Smooth muscle cell (in vitro differentiated cells): ENCODE measurements around the gene TUBB. TPM values are rescaled to one million over a fixed set of nuclear protein-coding genes. Genes with fewer than 3 reads are reported as not detected.
A peak's percentile ranks its signal among the peaks of the same experiment; 100 is the strongest.

Experiments
- DNase-seq: peaks from one replicate; lab custom pipeline; 2025; ENCODE audit not compliant: unreplicated experiment; lab: John Stamatoyannopoulos, UW
- H2AFZ ChIP-seq: fragments of 200-600 bp; sonication (generic); 2 replicates; pipeline ENCODE4 v1.6.0; 2016; ENCODE audit warnings: antibody characterized with exemption, low read depth, mild to moderate bottlenecking
- H3F3A ChIP-seq: fragments of 200-600 bp; sonication (generic); 2 replicates; pipeline ENCODE4 v1.6.0; 2017; ENCODE audit warnings: antibody characterized with exemption, low read depth
- H3K27ac ChIP-seq: fragments of 200-600 bp; sonication (generic); 2 replicates; pipeline ENCODE4 v1.5.1; 2016; ENCODE audit warnings: low read depth, mild to moderate bottlenecking
- H3K27me3 ChIP-seq: fragments of 200-600 bp; sonication (generic); 2 replicates; pipeline ENCODE4 v1.6.1; 2016; ENCODE audit warnings: low read depth, mild to moderate bottlenecking
- H3K36me3 ChIP-seq: fragments of 200-600 bp; sonication (generic); 2 replicates; pipeline ENCODE4 v1.5.1; 2016; ENCODE audit warnings: low read depth
- H3K4me1 ChIP-seq: fragments of 200-600 bp; sonication (generic); 2 replicates; pipeline ENCODE4 v1.5.1; 2016; ENCODE audit warnings: low read depth
- H3K4me2 ChIP-seq: fragments of 200-600 bp; sonication (generic); 2 replicates; pipeline ENCODE4 v1.6.0; 2016; ENCODE audit warnings: mild to moderate bottlenecking
- H3K4me3 ChIP-seq: fragments of 200-600 bp; sonication (generic); 2 replicates; pipeline ENCODE4 v1.5.1; 2016; ENCODE audit warnings: mild to moderate bottlenecking
- H3K79me2 ChIP-seq: fragments of 200-600 bp; sonication (generic); 2 replicates; pipeline ENCODE4 v1.6.0; 2016; ENCODE audit warnings: low read depth, mild to moderate bottlenecking
- H3K9ac ChIP-seq: fragments of 200-600 bp; sonication (generic); 2 replicates; pipeline ENCODE4 v1.6.0; 2016; ENCODE audit warnings: low read depth
- H3K9me3 ChIP-seq: fragments of 200-600 bp; sonication (generic); replicated peaks from 2 replicates; pipeline ENCODE4 v1.5.1; 2016; ENCODE audit warnings: low read depth
- H4K20me1 ChIP-seq: fragments of 200-600 bp; sonication (generic); 2 replicates; pipeline ENCODE4 v1.6.0; 2016; ENCODE audit warnings: low read depth
- CTCF ChIP-seq: fragments of 200-600 bp; sonication (generic); IDR thresholded peaks from 2 replicates; pipeline ENCODE4 v1.5.1; 2017; ENCODE audit warnings: borderline replicate concordance, mild to moderate bottlenecking, antibody characterized with exemption; ENCODE audit not compliant: insufficient read depth, poor library complexity, severe bottlenecking
- WGBS: methylation state at CpG from one replicate; pipeline ENCODE4 v1.1.7; 2016; ENCODE audit warnings: low lambda C conversion rate; 5-methylcytosine and 5-hydroxymethylcytosine counted together
- polyA plus RNA-seq: library from polyadenylated mRNA; unstranded; fragments of >200 nt; fragmentation: Nextera tagmentation; extraction: Ambion mirVana; gene quantifications from 2 replicates; pipeline ENCODE4 v1.2.1, GENCODE V29; 2016
- total RNA-seq: library from RNA; depleted of rRNA; stranded (reverse); fragments of >200 nt; gene quantifications from 2 replicates; pipeline ENCODE4 v1.2.3, GENCODE V29; 2014

The TUBB gene
- total and polyA plus RNA-seq, 2 experiments from 2014 or later, result 1,009 to 1,039 TPM

- Histone ChIP-seq H2AFZ (no peak overlapping the region), H3K9ac (peak overlapping the region; percentile 91), H3K79me2 (peaks cover 94% of the 10 kb centered on the region), H3K4me2 (peak overlapping the region; percentile 93), H3K9me3 (no peaks in the 10 kb centered on the region), H3K4me1 (peaks cover 58% of the 10 kb centered on the region), H4K20me1 (peaks cover 69% of the 10 kb centered on the region), H3K36me3 (no peaks in the 10 kb centered on the region), H3K4me3 (peak overlapping the region; percentile 78), H3K27ac (peak overlapping the region; percentile 92), H3K27me3 (no peaks in the 10 kb centered on the region), H3F3A (peaks cover 41% of the 10 kb centered on the region)
- no peak for TF ChIP-seq CTCF
- WGBS, result 21% methylated on average over 2 of the region's 2 CpGs
- no peak for DNase-seq
Measured at GRCh38 chr6:30683980-30684338, 36.2 kb upstream of the TUBB start.

GRCh38 chr6:30684386-30685156 is 35.6 kb upstream of the TUBB start:
- H3K9me3 ChIP-seq, result no peaks in the 10 kb centered on the region
- peaks cover 41% of the 10 kb centered on the region for H3F3A ChIP-seq
- no peaks in the 10 kb centered on the region for H3K36me3 ChIP-seq
- peaks cover 91% of the 10 kb centered on the region for H3K79me2 ChIP-seq
- DNase-seq, result no peak
- peak overlapping the region; percentile 92 for H3K27ac ChIP-seq
- peaks cover 58% of the 10 kb centered on the region for H3K4me1 ChIP-seq
- H3K4me2 ChIP-seq, result peak overlapping the region; percentile 93
- H3K4me3 ChIP-seq, result peak overlapping the region; percentile 78
- no peaks in the 10 kb centered on the region for H3K27me3 ChIP-seq
- no peak overlapping the region for H2AFZ ChIP-seq
- WGBS, result 59% methylated on average over 17 of the region's 21 CpGs
- H3K9ac ChIP-seq, result peak overlapping the region; percentile 91
- peaks cover 63% of the 10 kb centered on the region for H4K20me1 ChIP-seq
- no peak for TF ChIP-seq CTCF

GRCh38 chr6:30685157-30686008 is 34.8 kb upstream of the TUBB start:
- WGBS, result 49% methylated on average over 29 of the region's 29 CpGs
- H3K36me3 ChIP-seq, result no peaks in the 10 kb centered on the region
- DNase-seq, result no peak
- peaks cover 55% of the 10 kb centered on the region for H4K20me1 ChIP-seq
- peaks cover 58% of the 10 kb centered on the region for H3K4me1 ChIP-seq
- peak overlapping the region; percentile 93 for H3K4me2 ChIP-seq
- H3F3A ChIP-seq, result peaks cover 41% of the 10 kb centered on the region
- H3K4me3 ChIP-seq, result peak overlapping the region; percentile 78
- H3K27ac ChIP-seq, result peak overlapping the region; percentile 92
- peak; percentile 6 for TF ChIP-seq CTCF
- H3K9me3 ChIP-seq, result no peaks in the 10 kb centered on the region
- H3K27me3 ChIP-seq, result no peaks in the 10 kb centered on the region
- no peak overlapping the region for H2AFZ ChIP-seq
- peak overlapping the region; percentile 91 for H3K9ac ChIP-seq
- H3K79me2 ChIP-seq, result peaks cover 85% of the 10 kb centered on the region
